PC-9 (cell line): ENCODE data around the gene GEMIN5. TPM values are rescaled to one million over a fixed set of nuclear protein-coding genes. Genes with fewer than 3 reads are reported as not detected.

ENCODE experiments used
- total RNA-seq: library from RNA; stranded (reverse); gene quantifications from 2 replicates; pipeline ENCODE4 v1.2.3, GENCODE V29; 2021

The GEMIN5 gene
- total RNA-seq, 1 experiment from 2014 or later = 18.6 TPM

Other genes starting within 250 kb of the GEMIN5 start
- gene LARP1, start 182.8 kb downstream of the GEMIN5 start, total RNA-seq = 232 and 290 TPM in 2 replicates
- 0.70 and 0.73 TPM in 2 replicates for gene FAXDC2, start 87.6 kb downstream of the GEMIN5 start, total RNA-seq
- 72.3 and 72.7 TPM in 2 replicates for gene CNOT8, start 79.6 kb downstream of the GEMIN5 start, total RNA-seq
- 80.8 and 94.0 TPM in 2 replicates for gene MRPL22, start 2.9 kb upstream of the GEMIN5 start, total RNA-seq
- gene KIF4B, start 75.5 kb upstream of the GEMIN5 start, total RNA-seq = 0.13 TPM in 1 of 2 replicates, not detected in the other